ENCODE data around the gene CCDC57. TPM values are rescaled to one million over a fixed set of nuclear protein-coding genes. Genes with fewer than 3 reads are reported as not detected.

CCDC57 gene
- total RNA-seq, 4 donors from 2014 or later, result 8.4 to 21.6 (median 16.4) TPM

GRCh38 chr17:82085931-82086764 lies 126.5 kb downstream of the CCDC57 start:
- no peaks in the 10 kb centered on the region for H3K27me3 ChIP-seq
- TF ChIP-seq POLR2AphosphoS5 (IDR thresholded peaks at IDR 0.05) (no peak), EP300 (IDR thresholded peaks at IDR 0.05) (no peak), CTCF (IDR thresholded peaks at IDR 0.05) (no peak), POLR2A (IDR thresholded peaks at IDR 0.05; ENCODE audit: low read depth) (no peak)
- WGBS, result 100% methylated on average over 3 of the region's 25 CpGs
- H3K36me3 ChIP-seq, result peaks cover 92 to 100% (median 100%) of the 10 kb centered on the region in 4 donors
- intact Hi-C loops (cut with DNase I), result no loop called here
- no peaks in the 10 kb centered on the region for H3K9me3 ChIP-seq
- H3K27ac ChIP-seq (replicated peaks in 1 of 4), result no peak overlapping the region
- no peak for DNase-seq (ENCODE audit: extremely low spot score)
- no peaks in the 10 kb centered on the region for H3K4me1 ChIP-seq
- H3K4me3 ChIP-seq, result no peak overlapping the region

- Histone ChIP-seq H3K4me3 (no peak overlapping the region), H3K27ac (replicated peaks in 1 of 4) (no peak overlapping the region), H3K27me3 (no peaks in the 10 kb centered on the region), H3K9me3 (no peaks in the 10 kb centered on the region), H3K36me3 (peaks cover 87 to 100% (median 100%) of the 10 kb centered on the region in 4 donors), H3K4me1 (no peaks in the 10 kb centered on the region)
- intact Hi-C loops (cut with DNase I), result no loop called here
- no peak for DNase-seq (ENCODE audit: extremely low spot score)
- TF ChIP-seq CTCF (IDR thresholded peaks at IDR 0.05), result no peak
- no peak for TF ChIP-seq POLR2A (IDR thresholded peaks at IDR 0.05; ENCODE audit: low read depth)
- no peak for TF ChIP-seq EP300 (IDR thresholded peaks at IDR 0.05)
- TF ChIP-seq POLR2AphosphoS5 (IDR thresholded peaks at IDR 0.05), result no peak
- WGBS, result 92% methylated on average over 22 of the region's 49 CpGs
Observed at GRCh38 chr17:82085031-82085861, 127.4 kb downstream of the CCDC57 start.

GRCh38 chr17:82084373-82085030 lies 128.1 kb downstream of the CCDC57 start:
- H3K9me3 ChIP-seq, result no peaks in the 10 kb centered on the region
- H3K27me3 ChIP-seq, result no peaks in the 10 kb centered on the region
- no peak overlapping the region for H3K27ac ChIP-seq (replicated peaks in 1 of 4)
- no peaks in the 10 kb centered on the region for H3K4me1 ChIP-seq
- peaks cover 85 to 100% (median 100%) of the 10 kb centered on the region in 4 donors for H3K36me3 ChIP-seq
- intact Hi-C loops (cut with DNase I), result no loop called here
- 86% methylated on average over 15 of the region's 31 CpGs for WGBS
- H3K4me3 ChIP-seq, result no peak overlapping the region
- no peak for DNase-seq (ENCODE audit: extremely low spot score)
- no peak for TF ChIP-seq CTCF (IDR thresholded peaks at IDR 0.05)
- TF ChIP-seq EP300 (IDR thresholded peaks at IDR 0.05), result no peak
- TF ChIP-seq POLR2A (IDR thresholded peaks at IDR 0.05; ENCODE audit: low read depth), result no peak
- no peak for TF ChIP-seq POLR2AphosphoS5 (IDR thresholded peaks at IDR 0.05)

- intact Hi-C loops (cut with DNase I), result no loop called here
- Histone ChIP-seq H3K27me3 (no peaks in the 10 kb centered on the region), H3K4me1 (no peaks in the 10 kb centered on the region), H3K27ac (replicated peaks in 1 of 4) (no peak overlapping the region), H3K9me3 (no peaks in the 10 kb centered on the region), H3K36me3 (peaks cover 83 to 100% (median 99%) of the 10 kb centered on the region in 4 donors), H3K4me3 (no peak overlapping the region)
- DNase-seq (ENCODE audit: extremely low spot score), result no peak
- TF ChIP-seq CTCF (IDR thresholded peaks at IDR 0.05) (no peak), POLR2A (IDR thresholded peaks at IDR 0.05; ENCODE audit: low read depth) (no peak), EP300 (IDR thresholded peaks at IDR 0.05) (no peak), POLR2AphosphoS5 (IDR thresholded peaks at IDR 0.05) (no peak)
- 91% methylated on average over 30 of the region's 55 CpGs for WGBS
Observed at GRCh38 chr17:82083533-82084359, 128.9 kb downstream of the CCDC57 start.

All from esophagus muscularis mucosa (tissue), 4 donors.